ENCODE measurements around the gene TMEM8B. TPM values are rescaled to one million over a fixed set of nuclear protein-coding genes. Genes with fewer than 3 reads are reported as not detected.

Gene TMEM8B
- total and polyA plus RNA-seq, 2 donors = 1.5 to 11.9 TPM

GRCh38 chr9:35854091-35854762 lies 25.2 kb downstream of the TMEM8B start:
- peaks cover 0 to 5% of the 10 kb centered on the region in 2 donors for H3K27me3 ChIP-seq (ENCODE audit: control insufficient read depth in 2 of 2, insufficient read depth in 1 of 2, low read length in 1 of 2)
- no peak overlapping the region for H3K27ac ChIP-seq (ENCODE audit: low read depth in 1 of 2, low read length in 1 of 2)
- WGBS = 96% methylated on average over 7 of the region's 7 CpGs
- no peaks in the 10 kb centered on the region for H3K9me3 ChIP-seq (ENCODE audit: control insufficient read depth in 2 of 2, insufficient read depth in 1 of 2, low read length in 1 of 2)
- DNase-seq (ENCODE audit: low read depth in 6 of 9, low spot score in 9 of 9) = no peak
- H3K4me3 ChIP-seq (ENCODE audit: low read length in 2 of 2) = no peak overlapping the region
- no peaks in the 10 kb centered on the region for H3K4me1 ChIP-seq (ENCODE audit: control insufficient read depth in 2 of 2, insufficient read depth in 2 of 2, low read length in 2 of 2)
- H3K36me3 ChIP-seq (ENCODE audit: control insufficient read depth in 2 of 2, insufficient read depth in 2 of 2, low read length in 1 of 2) = no peaks in the 10 kb centered on the region

- Histone ChIP-seq H3K27ac (ENCODE audit: low read depth in 1 of 2, low read length in 1 of 2) (no peak overlapping the region), H3K4me3 (ENCODE audit: low read length in 2 of 2) (no peak overlapping the region), H3K36me3 (ENCODE audit: control insufficient read depth in 2 of 2, insufficient read depth in 2 of 2, low read length in 1 of 2) (no peaks in the 10 kb centered on the region), H3K27me3 (ENCODE audit: control insufficient read depth in 2 of 2, insufficient read depth in 1 of 2, low read length in 1 of 2) (peaks cover 0 to 12% of the 10 kb centered on the region in 2 donors), H3K4me1 (ENCODE audit: control insufficient read depth in 2 of 2, insufficient read depth in 2 of 2, low read length in 2 of 2) (no peaks in the 10 kb centered on the region), H3K9me3 (ENCODE audit: control insufficient read depth in 2 of 2, insufficient read depth in 1 of 2, low read length in 1 of 2) (no peaks in the 10 kb centered on the region)
- WGBS = 86% methylated on average over 3 of the region's 3 CpGs
- no peak for DNase-seq (ENCODE audit: low read depth in 6 of 9, low spot score in 9 of 9)
Observed at GRCh38 chr9:35856206-35856605, 27.2 kb downstream of the TMEM8B start.

GRCh38 chr9:35856882-35857281 lies 27.9 kb downstream of the TMEM8B start:
- H3K4me3 ChIP-seq (ENCODE audit: low read length in 2 of 2) = no peak overlapping the region
- H3K9me3 ChIP-seq (ENCODE audit: control insufficient read depth in 2 of 2, insufficient read depth in 1 of 2, low read length in 1 of 2) = no peaks in the 10 kb centered on the region
- 96% methylated on average over 5 of the region's 5 CpGs for WGBS
- H3K27ac ChIP-seq (ENCODE audit: low read depth in 1 of 2, low read length in 1 of 2) = no peak overlapping the region
- H3K4me1 ChIP-seq (ENCODE audit: control insufficient read depth in 2 of 2, insufficient read depth in 2 of 2, low read length in 2 of 2) = no peaks in the 10 kb centered on the region
- no peak for DNase-seq (ENCODE audit: low read depth in 6 of 9, low spot score in 9 of 9)
- no peaks in the 10 kb centered on the region for H3K36me3 ChIP-seq (ENCODE audit: control insufficient read depth in 2 of 2, insufficient read depth in 2 of 2, low read length in 1 of 2)
- H3K27me3 ChIP-seq (ENCODE audit: control insufficient read depth in 2 of 2, insufficient read depth in 1 of 2, low read length in 1 of 2) = peaks cover 0 to 17% of the 10 kb centered on the region in 2 donors

GRCh38 chr9:35858458-35858857 lies 29.4 kb downstream of the TMEM8B start:
- no peak for DNase-seq (ENCODE audit: low read depth in 6 of 9, low spot score in 9 of 9)
- WGBS = 94% methylated on average over 5 of the region's 5 CpGs
- no peaks in the 10 kb centered on the region for H3K36me3 ChIP-seq (ENCODE audit: control insufficient read depth in 2 of 2, insufficient read depth in 2 of 2, low read length in 1 of 2)
- H3K4me3 ChIP-seq (ENCODE audit: low read length in 2 of 2) = no peak overlapping the region
- no peaks in the 10 kb centered on the region for H3K4me1 ChIP-seq (ENCODE audit: control insufficient read depth in 2 of 2, insufficient read depth in 2 of 2, low read length in 2 of 2)
- H3K27ac ChIP-seq (ENCODE audit: low read depth in 1 of 2, low read length in 1 of 2) = no peak overlapping the region
- peaks cover 0 to 17% of the 10 kb centered on the region in 2 donors for H3K27me3 ChIP-seq (ENCODE audit: control insufficient read depth in 2 of 2, insufficient read depth in 1 of 2, low read length in 1 of 2)
- H3K9me3 ChIP-seq (ENCODE audit: control insufficient read depth in 2 of 2, insufficient read depth in 1 of 2, low read length in 1 of 2) = no peaks in the 10 kb centered on the region

- H3K27me3 ChIP-seq (ENCODE audit: control insufficient read depth in 2 of 2, insufficient read depth in 1 of 2, low read length in 1 of 2) = peaks cover 0 to 20% of the 10 kb centered on the region in 2 donors
- no peaks in the 10 kb centered on the region for H3K9me3 ChIP-seq (ENCODE audit: control insufficient read depth in 2 of 2, insufficient read depth in 1 of 2, low read length in 1 of 2)
- H3K4me3 ChIP-seq (ENCODE audit: low read length in 2 of 2) = no peak overlapping the region
- no peak overlapping the region for H3K27ac ChIP-seq (ENCODE audit: low read depth in 1 of 2, low read length in 1 of 2)
- no peaks in the 10 kb centered on the region for H3K36me3 ChIP-seq (ENCODE audit: control insufficient read depth in 2 of 2, insufficient read depth in 2 of 2, low read length in 1 of 2)
- no peaks in the 10 kb centered on the region for H3K4me1 ChIP-seq (ENCODE audit: control insufficient read depth in 2 of 2, insufficient read depth in 2 of 2, low read length in 2 of 2)
- DNase-seq (ENCODE audit: low read depth in 6 of 9, low spot score in 9 of 9) = no peak
- WGBS = 71% methylated on average over 16 of the region's 16 CpGs
Observed at GRCh38 chr9:35859310-35859989, 30.4 kb downstream of the TMEM8B start.

- no peaks in the 10 kb centered on the region for H3K9me3 ChIP-seq (ENCODE audit: control insufficient read depth in 2 of 2, insufficient read depth in 1 of 2, low read length in 1 of 2)
- H3K36me3 ChIP-seq (ENCODE audit: control insufficient read depth in 2 of 2, insufficient read depth in 2 of 2, low read length in 1 of 2) = no peaks in the 10 kb centered on the region
- WGBS = 74% methylated on average over 3 of the region's 3 CpGs
- H3K27ac ChIP-seq (ENCODE audit: low read depth in 1 of 2, low read length in 1 of 2) = no peak overlapping the region
- no peaks in the 10 kb centered on the region for H3K4me1 ChIP-seq (ENCODE audit: control insufficient read depth in 2 of 2, insufficient read depth in 2 of 2, low read length in 2 of 2)
- no peak overlapping the region for H3K4me3 ChIP-seq (ENCODE audit: low read length in 2 of 2)
- H3K27me3 ChIP-seq (ENCODE audit: control insufficient read depth in 2 of 2, insufficient read depth in 1 of 2, low read length in 1 of 2) = peaks cover 0 to 23% of the 10 kb centered on the region in 2 donors
- DNase-seq (ENCODE audit: low read depth in 6 of 9, low spot score in 9 of 9) = no peak
Observed at GRCh38 chr9:35859990-35860339, 30.9 kb downstream of the TMEM8B start.

GRCh38 chr9:35861161-35861897 lies 32.3 kb downstream of the TMEM8B start:
- H3K4me3 ChIP-seq (ENCODE audit: low read length in 2 of 2) = no peak overlapping the region
- H3K27me3 ChIP-seq (ENCODE audit: control insufficient read depth in 2 of 2, insufficient read depth in 1 of 2, low read length in 1 of 2) = peaks cover 0 to 23% of the 10 kb centered on the region in 2 donors
- WGBS = 84% methylated on average over 12 of the region's 12 CpGs
- no peak overlapping the region for H3K27ac ChIP-seq (ENCODE audit: low read depth in 1 of 2, low read length in 1 of 2)
- H3K9me3 ChIP-seq (ENCODE audit: control insufficient read depth in 2 of 2, insufficient read depth in 1 of 2, low read length in 1 of 2) = no peaks in the 10 kb centered on the region
- H3K4me1 ChIP-seq (ENCODE audit: control insufficient read depth in 2 of 2, insufficient read depth in 2 of 2, low read length in 2 of 2) = no peaks in the 10 kb centered on the region
- no peaks in the 10 kb centered on the region for H3K36me3 ChIP-seq (ENCODE audit: control insufficient read depth in 2 of 2, insufficient read depth in 2 of 2, low read length in 1 of 2)
- DNase-seq (ENCODE audit: low read depth in 6 of 9, low spot score in 9 of 9) = no peak

- WGBS = 96% methylated on average over 4 of the region's 4 CpGs
Observed at GRCh38 chr9:35862328-35862727, 33.3 kb downstream of the TMEM8B start.

GRCh38 chr9:35863583-35863982 lies 34.6 kb downstream of the TMEM8B start:
- WGBS = 88% methylated on average over 8 of the region's 8 CpGs
- Histone ChIP-seq H3K9me3 (ENCODE audit: control insufficient read depth in 2 of 2, insufficient read depth in 1 of 2, low read length in 1 of 2) (no peaks in the 10 kb centered on the region), H3K4me1 (ENCODE audit: control insufficient read depth in 2 of 2, insufficient read depth in 2 of 2, low read length in 2 of 2) (no peaks in the 10 kb centered on the region), H3K27me3 (ENCODE audit: control insufficient read depth in 2 of 2, insufficient read depth in 1 of 2, low read length in 1 of 2) (peaks cover 0 to 23% of the 10 kb centered on the region in 2 donors), H3K36me3 (ENCODE audit: control insufficient read depth in 2 of 2, insufficient read depth in 2 of 2, low read length in 1 of 2) (no peaks in the 10 kb centered on the region), H3K27ac (ENCODE audit: low read depth in 1 of 2, low read length in 1 of 2) (no peak overlapping the region), H3K4me3 (ENCODE audit: low read length in 2 of 2) (no peak overlapping the region)
- no peak for DNase-seq (ENCODE audit: low read depth in 6 of 9, low spot score in 9 of 9)

More at GRCh38 chr9:35862328-35862727, 33.3 kb downstream of the TMEM8B start:
- Histone ChIP-seq H3K27ac (ENCODE audit: low read depth in 1 of 2, low read length in 1 of 2) (no peak overlapping the region), H3K4me1 (ENCODE audit: control insufficient read depth in 2 of 2, insufficient read depth in 2 of 2, low read length in 2 of 2) (no peaks in the 10 kb centered on the region), H3K27me3 (ENCODE audit: control insufficient read depth in 2 of 2, insufficient read depth in 1 of 2, low read length in 1 of 2) (peaks cover 0 to 23% of the 10 kb centered on the region in 2 donors), H3K9me3 (ENCODE audit: control insufficient read depth in 2 of 2, insufficient read depth in 1 of 2, low read length in 1 of 2) (no peaks in the 10 kb centered on the region), H3K36me3 (ENCODE audit: control insufficient read depth in 2 of 2, insufficient read depth in 2 of 2, low read length in 1 of 2) (no peaks in the 10 kb centered on the region), H3K4me3 (ENCODE audit: low read length in 2 of 2) (no peak overlapping the region)
- no peak for DNase-seq (ENCODE audit: low read depth in 6 of 9, low spot score in 9 of 9)
